ENCODE measurements around the gene ANKRD13D. TPM values are rescaled to one million over a fixed set of nuclear protein-coding genes. Genes with fewer than 3 reads are reported as not detected.

Gene ANKRD13D
- total and polyA plus RNA-seq, 2 experiments from 2014 or later, result 20.3 to 30.8 TPM

- Mint-ChIP-seq H3K36me3 (ENCODE audit: low read depth) (peaks cover 25% of the 10 kb centered on the region), H3K27me3 (ENCODE audit: insufficient read depth, low read depth, poor library complexity) (peaks cover 18% of the 10 kb centered on the region), H3K4me1 (peaks cover 17% of the 10 kb centered on the region), H3K9me3 (no peaks in the 10 kb centered on the region), H3K27ac (no peak overlapping the region), H3K4me3 (no peak overlapping the region)
- Histone ChIP-seq H3F3A (replicated peaks; ENCODE audit: low read depth) (0 out of 2 replicates have a peak, but pooled peaks cover 13% of the 10 kb centered on the region), H4K20me1 (replicated peaks; ENCODE audit: insufficient read depth) (no peaks in the 10 kb centered on the region), H3K4me3 (no peak overlapping the region), H3K36me3 (ENCODE audit: insufficient read depth) (peaks cover 7% of the 10 kb centered on the region), H3K79me2 (replicated peaks; ENCODE audit: insufficient read depth) (no peaks in the 10 kb centered on the region), H3K27me3 (ENCODE audit: insufficient read depth) (no peaks in the 10 kb centered on the region), H3K9me2 (ENCODE audit: insufficient read depth) (no peaks in the 10 kb centered on the region), H3K4me2 (no peak overlapping the region), H2AFZ (no peak overlapping the region), H3K27ac (ENCODE audit: low read depth) (no peak overlapping the region), H3K4me1 (ENCODE audit: insufficient read depth) (peaks cover 10% of the 10 kb centered on the region)
- TF ChIP-seq CTCF (conservative IDR thresholded peaks at IDR 0.05; ENCODE audit: low read depth in 2 of 2) (no peak), ZNF331 (CRISPR knock-in tag; IDR thresholded peaks at IDR 0.05; ENCODE audit: low read depth) (no peak), POLR2AphosphoS5 (IDR thresholded peaks at IDR 0.05; ENCODE audit: low read depth) (no peak), REST (IDR thresholded peaks at IDR 0.05; ENCODE audit: unreplicated experiment) (no peak), NANOG (IDR thresholded peaks at IDR 0.05; ENCODE audit: borderline replicate concordance) (no peak), ETS1 (IDR thresholded peaks at IDR 0.05) (no peak), EZH2 (IDR thresholded peaks at IDR 0.05; ENCODE audit: low read depth, unreplicated experiment) (no peak), EZH2phosphoT487 (IDR thresholded peaks at IDR 0.05; ENCODE audit: unreplicated experiment) (no peak), STAT1 (IDR thresholded peaks at IDR 0.05; ENCODE audit: unreplicated experiment) (no peak), CREB1 (CRISPR knock-in tag; IDR thresholded peaks at IDR 0.05; ENCODE audit: low read depth) (no peak), JUNB (IDR thresholded peaks at IDR 0.05; ENCODE audit: unreplicated experiment) (no peak), ZNF114 (CRISPR knock-in tag; IDR thresholded peaks at IDR 0.05) (no peak), ZNF462 (CRISPR knock-in tag; IDR thresholded peaks at IDR 0.05) (no peak)
- ATAC-seq, result no peak
- no peak for DNase-seq (ENCODE audit: low spot score)
Observed at GRCh38 chr11:67285541-67286498, 3.3 kb upstream of the ANKRD13D start.
